ENCODE data around the gene MB21D2.

The MB21D2 gene

DNA sequence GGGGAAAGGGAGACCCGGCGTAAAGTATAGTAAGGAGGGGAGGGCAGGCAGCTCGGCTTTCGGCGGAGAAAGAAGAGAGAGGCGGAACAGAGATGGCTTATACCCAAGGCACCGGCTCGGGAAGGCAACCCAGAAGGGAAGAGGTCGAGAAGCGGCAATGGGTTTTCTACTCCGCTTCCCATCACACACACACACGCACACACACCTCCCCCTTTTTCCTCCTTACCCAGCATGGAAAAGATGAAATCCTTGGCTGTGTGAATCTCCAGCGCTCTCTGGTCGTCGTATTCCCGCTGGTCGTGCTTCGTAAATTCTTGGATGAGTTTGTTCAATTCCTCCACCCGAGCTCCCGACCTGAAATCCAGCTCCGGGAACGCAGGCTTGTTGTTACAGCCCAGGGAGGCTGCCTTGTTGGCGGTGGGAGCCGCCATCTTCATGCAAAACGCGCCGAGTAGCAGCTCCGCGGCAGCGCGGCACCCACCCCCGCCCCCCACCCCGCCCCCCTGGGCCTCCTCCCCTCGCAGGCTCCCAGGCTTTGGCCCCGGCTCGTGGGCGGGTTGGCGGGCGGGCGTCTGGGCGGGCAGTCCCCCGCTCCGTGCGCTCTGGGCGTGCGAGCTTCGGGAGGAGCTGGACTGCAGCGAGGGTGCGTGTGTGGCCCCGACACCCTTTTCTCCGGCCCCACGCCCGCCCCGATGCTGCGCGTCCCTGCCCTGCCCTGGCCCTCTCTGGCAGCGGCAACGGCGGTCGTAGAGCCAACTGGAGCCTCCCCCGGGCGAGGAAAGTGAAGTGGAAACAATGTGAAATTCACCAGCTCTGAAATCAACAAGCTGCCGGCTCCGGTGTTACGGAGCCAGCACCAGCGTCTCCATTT, at the start of gene MB21D2 (continued):
- TF ChIP-seq ZFP69B (tag by site-specific recombination; IDR thresholded peaks at IDR 0.05) (peak; percentile 48; the same call in 1 of the 2 replicates), ZNF521 (tag by site-specific recombination; IDR thresholded peaks at IDR 0.05) (no peak), ZNF585B (tag by site-specific recombination; IDR thresholded peaks at IDR 0.05) (no peak), KLF8 (tag by site-specific recombination; IDR thresholded peaks at IDR 0.05) (peak; percentile 46; the same call in 1 of the 2 replicates), ZNF600 (tag by site-specific recombination; IDR thresholded peaks at IDR 0.05) (peak; percentile 100), SETDB1 (IDR thresholded peaks at IDR 0.05; ENCODE audit: insufficient read length, low read length) (no peak), ZNF2 (tag by site-specific recombination; IDR thresholded peaks at IDR 0.05) (peak; percentile 60), ZNF248 (tag by site-specific recombination; IDR thresholded peaks at IDR 0.05) (no peak), ZNF791 (tag by site-specific recombination; IDR thresholded peaks at IDR 0.05) (no peak), ZBTB20 (tag by site-specific recombination; IDR thresholded peaks at IDR 0.05) (peak; percentile 64; the same call in 1 of the 2 replicates), ZNF48 (tag by site-specific recombination; IDR thresholded peaks at IDR 0.05) (no peak), ZNF394 (tag by site-specific recombination; IDR thresholded peaks at IDR 0.05; ENCODE audit: borderline replicate concordance) (peak; percentile 81), KLF9 (tag by site-specific recombination; IDR thresholded peaks at IDR 0.05; ENCODE audit: low read depth) (peak; percentile 65; the same call in 1 of the 2 replicates), ZNF416 (tag by site-specific recombination; IDR thresholded peaks at IDR 0.05) (no peak), SP3 (tag by site-specific recombination; IDR thresholded peaks at IDR 0.05) (peak; percentile 41; the same call in 1 of the 2 replicates), SALL2 (tag by site-specific recombination; IDR thresholded peaks at IDR 0.05; ENCODE audit: borderline replicate concordance) (no peak), MYNN (tag by site-specific recombination; IDR thresholded peaks at IDR 0.05; ENCODE audit: borderline replicate concordance) (no peak), IKZF3 (tag by site-specific recombination; IDR thresholded peaks at IDR 0.05) (peak; percentile 50), ZNF777 (tag by site-specific recombination; IDR thresholded peaks at IDR 0.05; ENCODE audit: borderline replicate concordance) (no peak), ZNF175 (tag by site-specific recombination; IDR thresholded peaks at IDR 0.05) (no peak), OVOL3 (tag by site-specific recombination; IDR thresholded peaks at IDR 0.05) (no peak), ZNF366 (tag by site-specific recombination; conservative IDR thresholded peaks at IDR 0.05) (peak; percentile 75), ZFHX2 (tag by site-specific recombination; conservative IDR thresholded peaks at IDR 0.05) (peak; percentile 83), ZNF18 (tag by site-specific recombination; IDR thresholded peaks at IDR 0.05) (peak; percentile 63; the same call in 1 of the 2 replicates), ZNF629 (tag by site-specific recombination; IDR thresholded peaks at IDR 0.05) (0 out of 2 replicates have a peak, but pooled peaks have one; percentile 23), KLF1 (tag by site-specific recombination; IDR thresholded peaks at IDR 0.05) (peak; percentile 33), FEZF1 (tag by site-specific recombination; IDR thresholded peaks at IDR 0.05) (0 out of 2 replicates have a peak, but pooled peaks have one; percentile 24), ZNF23 (tag by site-specific recombination; IDR thresholded peaks at IDR 0.05; ENCODE audit: borderline replicate concordance) (no peak), ZNF423 (tag by site-specific recombination; IDR thresholded peaks at IDR 0.05) (no peak), ZNF112 (tag by site-specific recombination; IDR thresholded peaks at IDR 0.05) (no peak)
- TF ChIP-seq, protein P1, sequence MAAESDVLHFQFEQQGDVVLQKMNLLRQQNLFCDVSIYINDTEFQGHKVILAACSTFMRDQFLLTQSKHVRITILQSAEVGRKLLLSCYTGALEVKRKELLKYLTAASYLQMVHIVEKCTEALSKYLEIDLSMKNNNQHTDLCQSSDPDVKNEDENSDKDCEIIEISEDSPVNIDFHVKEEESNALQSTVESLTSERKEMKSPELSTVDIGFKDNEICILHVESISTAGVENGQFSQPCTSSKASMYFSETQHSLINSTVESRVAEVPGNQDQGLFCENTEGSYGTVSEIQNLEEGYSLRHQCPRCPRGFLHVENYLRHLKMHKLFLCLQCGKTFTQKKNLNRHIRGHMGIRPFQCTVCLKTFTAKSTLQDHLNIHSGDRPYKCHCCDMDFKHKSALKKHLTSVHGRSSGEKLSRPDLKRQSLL (tag by site-specific recombination; IDR thresholded peaks at IDR 0.05): peak; percentile 96
- TF ChIP-seq, protein P2, sequence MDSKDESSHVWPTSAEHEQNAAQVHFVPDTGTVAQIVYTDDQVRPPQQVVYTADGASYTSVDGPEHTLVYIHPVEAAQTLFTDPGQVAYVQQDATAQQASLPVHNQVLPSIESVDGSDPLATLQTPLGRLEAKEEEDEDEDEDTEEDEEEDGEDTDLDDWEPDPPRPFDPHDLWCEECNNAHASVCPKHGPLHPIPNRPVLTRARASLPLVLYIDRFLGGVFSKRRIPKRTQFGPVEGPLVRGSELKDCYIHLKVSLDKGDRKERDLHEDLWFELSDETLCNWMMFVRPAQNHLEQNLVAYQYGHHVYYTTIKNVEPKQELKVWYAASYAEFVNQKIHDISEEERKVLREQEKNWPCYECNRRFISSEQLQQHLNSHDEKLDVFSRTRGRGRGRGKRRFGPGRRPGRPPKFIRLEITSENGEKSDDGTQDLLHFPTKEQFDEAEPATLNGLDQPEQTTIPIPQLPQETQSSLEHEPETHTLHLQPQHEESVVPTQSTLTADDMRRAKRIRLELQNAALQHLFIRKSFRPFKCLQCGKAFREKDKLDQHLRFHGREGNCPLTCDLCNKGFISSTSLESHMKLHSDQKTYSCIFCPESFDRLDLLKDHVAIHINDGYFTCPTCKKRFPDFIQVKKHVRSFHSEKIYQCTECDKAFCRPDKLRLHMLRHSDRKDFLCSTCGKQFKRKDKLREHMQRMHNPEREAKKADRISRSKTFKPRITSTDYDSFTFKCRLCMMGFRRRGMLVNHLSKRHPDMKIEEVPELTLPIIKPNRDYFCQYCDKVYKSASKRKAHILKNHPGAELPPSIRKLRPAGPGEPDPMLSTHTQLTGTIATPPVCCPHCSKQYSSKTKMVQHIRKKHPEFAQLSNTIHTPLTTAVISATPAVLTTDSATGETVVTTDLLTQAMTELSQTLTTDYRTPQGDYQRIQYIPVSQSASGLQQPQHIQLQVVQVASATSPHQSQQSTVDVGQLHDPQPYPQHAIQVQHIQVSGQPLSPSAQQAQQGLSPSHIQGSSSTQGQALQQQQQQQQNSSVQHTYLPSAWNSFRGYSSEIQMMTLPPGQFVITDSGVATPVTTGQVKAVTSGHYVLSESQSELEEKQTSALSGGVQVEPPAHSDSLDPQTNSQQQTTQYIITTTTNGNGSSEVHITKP (tag by site-specific recombination; IDR thresholded peaks at IDR 0.05): peak; percentile 28; the same call in 1 of the 2 replicates
- TF ChIP-seq, protein P3, sequence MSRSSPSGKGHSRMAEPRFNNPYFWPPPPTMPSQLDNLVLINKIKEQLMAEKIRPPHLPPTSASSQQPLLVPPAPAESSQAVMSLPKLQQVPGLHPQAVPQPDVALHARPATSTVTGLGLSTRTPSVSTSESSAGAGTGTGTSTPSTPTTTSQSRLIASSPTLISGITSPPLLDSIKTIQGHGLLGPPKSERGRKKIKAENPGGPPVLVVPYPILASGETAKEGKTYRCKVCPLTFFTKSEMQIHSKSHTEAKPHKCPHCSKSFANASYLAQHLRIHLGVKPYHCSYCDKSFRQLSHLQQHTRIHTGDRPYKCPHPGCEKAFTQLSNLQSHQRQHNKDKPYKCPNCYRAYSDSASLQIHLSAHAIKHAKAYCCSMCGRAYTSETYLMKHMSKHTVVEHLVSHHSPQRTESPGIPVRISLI (tag by site-specific recombination; IDR thresholded peaks at IDR 0.05): no peak

Measured in HEK293 (cell line).